ENCODE measurements around the gene PIN1.

DNA sequence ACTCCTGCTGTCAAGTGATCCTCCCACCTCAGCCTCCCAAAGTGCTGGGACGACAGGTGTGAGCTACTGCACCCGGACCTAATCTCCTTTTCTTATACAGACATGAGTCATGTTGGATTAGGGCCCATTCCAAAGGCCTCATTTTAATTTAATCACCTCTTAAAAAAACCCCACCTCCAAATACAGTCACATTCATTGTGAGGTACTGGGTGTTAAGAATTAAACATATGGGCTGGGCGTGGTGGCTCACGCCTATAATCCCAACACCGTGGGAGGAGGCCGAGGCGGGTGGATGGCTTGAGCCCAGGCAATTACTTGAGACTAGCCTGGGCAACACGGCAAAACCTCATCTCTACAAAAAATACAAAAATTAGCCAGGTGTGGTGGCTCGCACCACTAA, 46.6 kb downstream of the PIN1 start:
- TF ChIP-seq CEBPB (IDR thresholded peaks at IDR 0.05; ENCODE audit: borderline replicate concordance, low read depth, low read length) (no peak), SMAD3 (CRISPR knock-in tag; IDR thresholded peaks at IDR 0.05) (no peak), ZNF335 (CRISPR knock-in tag; IDR thresholded peaks at IDR 0.05) (no peak), SUZ12 (IDR thresholded peaks at IDR 0.05; ENCODE audit: low read depth, low read length) (no peak), PRPF4 (IDR thresholded peaks at IDR 0.05; ENCODE audit: low read depth, low read length, poor library complexity, severe bottlenecking) (no peak), KDM5A (IDR thresholded peaks at IDR 0.05; ENCODE audit: borderline replicate concordance, low read length) (no peak)
- TF ChIP-seq, protein P1, sequence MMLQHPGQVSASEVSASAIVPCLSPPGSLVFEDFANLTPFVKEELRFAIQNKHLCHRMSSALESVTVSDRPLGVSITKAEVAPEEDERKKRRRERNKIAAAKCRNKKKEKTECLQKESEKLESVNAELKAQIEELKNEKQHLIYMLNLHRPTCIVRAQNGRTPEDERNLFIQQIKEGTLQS (CRISPR knock-in tag; IDR thresholded peaks at IDR 0.05) = no peak
- TF ChIP-seq, protein P2, sequence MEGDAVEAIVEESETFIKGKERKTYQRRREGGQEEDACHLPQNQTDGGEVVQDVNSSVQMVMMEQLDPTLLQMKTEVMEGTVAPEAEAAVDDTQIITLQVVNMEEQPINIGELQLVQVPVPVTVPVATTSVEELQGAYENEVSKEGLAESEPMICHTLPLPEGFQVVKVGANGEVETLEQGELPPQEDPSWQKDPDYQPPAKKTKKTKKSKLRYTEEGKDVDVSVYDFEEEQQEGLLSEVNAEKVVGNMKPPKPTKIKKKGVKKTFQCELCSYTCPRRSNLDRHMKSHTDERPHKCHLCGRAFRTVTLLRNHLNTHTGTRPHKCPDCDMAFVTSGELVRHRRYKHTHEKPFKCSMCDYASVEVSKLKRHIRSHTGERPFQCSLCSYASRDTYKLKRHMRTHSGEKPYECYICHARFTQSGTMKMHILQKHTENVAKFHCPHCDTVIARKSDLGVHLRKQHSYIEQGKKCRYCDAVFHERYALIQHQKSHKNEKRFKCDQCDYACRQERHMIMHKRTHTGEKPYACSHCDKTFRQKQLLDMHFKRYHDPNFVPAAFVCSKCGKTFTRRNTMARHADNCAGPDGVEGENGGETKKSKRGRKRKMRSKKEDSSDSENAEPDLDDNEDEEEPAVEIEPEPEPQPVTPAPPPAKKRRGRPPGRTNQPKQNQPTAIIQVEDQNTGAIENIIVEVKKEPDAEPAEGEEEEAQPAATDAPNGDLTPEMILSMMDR (CRISPR knock-in tag; IDR thresholded peaks at IDR 0.05) = no peak
